Testis (tissue), 5 donors: ENCODE data around the gene EFCAB7. TPM values are rescaled to one million over a fixed set of nuclear protein-coding genes. Genes with fewer than 3 reads are reported as not detected.

Experiments
- DNase-seq: peaks from one replicate; pipeline ENCODE4 v3.0.0-alpha.2; 2019
- H3K27ac ChIP-seq, 2 donors: fragments of 200-600 bp; sonication (generic); one replicate each; pipeline ENCODE4 v1.5.1; 2019
- H3K27me3 ChIP-seq: fragments of 200-600 bp; sonication (generic); one replicate; pipeline ENCODE4 v1.5.1; 2019
- H3K36me3 ChIP-seq: fragments of 200-600 bp; sonication (generic); one replicate; pipeline ENCODE4 v1.5.1; 2017; ENCODE audit warnings: low read depth; ENCODE audit errors: missing control alignments
- H3K4me1 ChIP-seq: fragments of 200-600 bp; sonication (generic); one replicate; pipeline ENCODE4 v1.5.1; 2019
- H3K4me3 ChIP-seq, 2 donors: fragments of 200-600 bp; sonication (generic); one replicate each; pipeline ENCODE4 v1.5.1; 2017 to 2019
- H3K9me3 ChIP-seq: fragments of 200-600 bp; sonication (generic); one replicate; pipeline ENCODE4 v1.5.1; 2017
- POLR2A ChIP-seq: fragments of 450-650 bp; IDR thresholded peaks from one replicate; pipeline ENCODE4 v1.6.1; 2017; ENCODE audit warnings: antibody characterized with exemption, mild to moderate bottlenecking, moderate library complexity
- WGBS, 2 donors: methylation state at CpG; one replicate each; pipeline ENCODE4 v1.1.5; 2018; 5-methylcytosine and 5-hydroxymethylcytosine counted together
- intact Hi-C: fragments of 100-400 bp; cut with DNase I; formaldehyde crosslinking; loops from one replicate; pipeline ENCODE4 v1.15.1; 2023; ENCODE audit warnings: low total_unique reads
- long read RNA-seq, 2 donors: transcript quantifications; one replicate each; lab custom pipeline, GENCODE V29; 2026
- polyA plus RNA-seq: library from polyadenylated mRNA; stranded (reverse); fragments of 350-450 nt; fragmentation: Illumina TruSeq; extraction: RNeasy Lipid Tissue Mini Kit (QIAGEN cat#74804); gene quantifications from one replicate; pipeline ENCODE4 v1.2.3, GENCODE V29; 2014; ENCODE audit warnings: low read depth, low replicate concordance; ENCODE audit not compliant: insufficient read depth
- total RNA-seq, 2 donors: library from RNA; depleted of rRNA; stranded (reverse); fragments of >200 nt; gene quantifications; one replicate each; pipeline ENCODE4 v1.2.3, GENCODE V29; 2016
- TF ChIP-seq, protein P1 (sequence below), 3 experiments: fragments of 450-650 bp in 2 of 3; fragments of 200-600 bp in 1 of 3; sonication (generic) in 1 of 3; IDR thresholded peaks; one replicate each; pipeline ENCODE4 v1.5.1; 2016 to 2019; ENCODE audit warnings: antibody characterized with exemption in 3 of 3, mild to moderate bottlenecking in 2 of 3, moderate library complexity in 1 of 3

The EFCAB7 gene, protein sequence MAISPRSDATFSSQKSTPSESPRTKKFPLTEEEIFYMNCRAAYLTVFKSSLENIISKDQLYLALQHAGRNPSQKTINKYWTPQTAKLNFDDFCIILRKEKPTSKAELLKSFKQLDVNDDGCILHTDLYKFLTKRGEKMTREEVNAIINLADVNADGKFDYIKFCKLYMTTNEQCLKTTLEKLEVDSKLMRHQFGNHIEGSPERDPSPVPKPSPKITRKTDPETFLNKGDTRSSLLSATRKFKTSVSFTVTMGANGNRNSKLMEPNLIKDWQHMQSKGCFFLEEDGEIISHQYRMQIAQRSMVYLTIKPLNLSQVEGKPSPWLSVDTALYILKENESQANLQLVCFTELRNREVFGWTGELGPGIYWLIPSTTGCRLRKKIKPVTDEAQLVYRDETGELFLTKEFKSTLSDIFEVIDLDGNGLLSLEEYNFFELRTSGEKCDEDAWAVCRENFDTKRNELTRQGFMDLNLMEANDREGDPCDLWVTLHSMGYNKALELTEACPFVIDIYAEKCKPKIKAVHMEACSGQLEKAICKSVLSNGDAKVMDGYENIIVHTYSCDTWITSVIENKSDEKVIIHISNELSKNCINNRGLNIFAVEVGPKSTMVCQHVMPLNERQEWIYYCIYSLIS
- total RNA-seq (10 to 100 TPM; 15.2 to 15.6 TPM), polyA plus RNA-seq (18.2 TPM)
- long read RNA-seq, donor 1, partial matches to known transcripts, result 0 of 2 reads
- long read RNA-seq, donor 1, other reads (novel, unspliced or antisense), result 0 of 2 reads
- long read RNA-seq, donor 2, partial matches to known transcripts, result 0 of 1 reads
- long read RNA-seq, donor 2, other reads (novel, unspliced or antisense), result 0 of 1 reads

DNA sequence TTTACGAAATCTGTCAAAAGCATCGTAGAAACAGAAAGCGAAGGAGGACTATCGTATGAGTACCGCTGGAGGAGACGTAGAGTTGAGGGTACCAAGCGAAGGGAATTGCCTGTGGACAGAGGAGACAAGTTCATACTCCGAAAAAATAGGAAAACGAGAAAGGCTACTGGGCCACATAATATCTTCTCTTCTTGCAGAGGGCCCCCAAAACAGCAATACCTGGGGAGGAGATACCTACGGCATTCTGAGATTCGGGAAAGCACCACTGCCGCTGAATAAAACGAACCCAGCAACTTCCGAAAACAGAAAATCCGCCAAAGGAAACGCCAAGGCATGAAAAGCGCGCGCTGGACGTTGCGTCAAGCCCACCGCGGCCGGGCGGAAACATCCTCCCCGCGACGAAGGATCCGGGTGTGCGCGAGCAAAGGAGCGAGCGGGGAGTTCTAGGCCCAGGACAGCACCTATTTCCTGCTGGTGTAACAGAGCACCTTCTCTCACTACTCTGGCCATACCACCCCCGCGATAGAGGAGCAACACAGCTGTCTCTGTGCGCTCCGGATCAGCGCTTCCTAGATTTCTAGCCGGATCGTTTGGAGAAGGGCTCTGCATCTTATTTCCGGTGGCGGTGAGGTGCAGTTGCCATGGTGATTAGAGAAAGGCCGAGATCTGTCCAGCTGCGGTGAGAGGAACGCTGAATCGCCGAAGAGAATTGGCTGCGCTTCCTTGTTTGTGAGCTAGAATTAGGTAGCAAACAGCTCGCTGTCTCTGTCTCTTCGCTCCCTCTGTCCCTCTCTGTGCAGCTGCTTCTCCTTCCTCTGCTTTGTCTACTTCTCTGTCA is at the start of gene EFCAB7, which contains the start of gene ITGB3BP:
Gene EFCAB7 (plus strand): TSS at position 635 of the 838 bp plus-strand sequence. CDS start 2,048 bp downstream, outside the sequence.
Gene ITGB3BP (minus strand): TSS at position 335 of the 838 bp plus-strand sequence. CDS start 92 bp downstream, at position 243.
- intact Hi-C loops, result no loop called here
- H3K9me3 ChIP-seq, result no peaks in the 10 kb centered on the region
- H3K36me3 ChIP-seq, result no peaks in the 10 kb centered on the region
- H3K4me1 ChIP-seq, result peaks cover 11% of the 10 kb centered on the region
- DNase-seq, result peak; percentile 93
- H3K27ac ChIP-seq, result peak within 1 kb of the TSS; percentile 93
- no peak for TF ChIP-seq POLR2A
- TF ChIP-seq, protein P1, sequence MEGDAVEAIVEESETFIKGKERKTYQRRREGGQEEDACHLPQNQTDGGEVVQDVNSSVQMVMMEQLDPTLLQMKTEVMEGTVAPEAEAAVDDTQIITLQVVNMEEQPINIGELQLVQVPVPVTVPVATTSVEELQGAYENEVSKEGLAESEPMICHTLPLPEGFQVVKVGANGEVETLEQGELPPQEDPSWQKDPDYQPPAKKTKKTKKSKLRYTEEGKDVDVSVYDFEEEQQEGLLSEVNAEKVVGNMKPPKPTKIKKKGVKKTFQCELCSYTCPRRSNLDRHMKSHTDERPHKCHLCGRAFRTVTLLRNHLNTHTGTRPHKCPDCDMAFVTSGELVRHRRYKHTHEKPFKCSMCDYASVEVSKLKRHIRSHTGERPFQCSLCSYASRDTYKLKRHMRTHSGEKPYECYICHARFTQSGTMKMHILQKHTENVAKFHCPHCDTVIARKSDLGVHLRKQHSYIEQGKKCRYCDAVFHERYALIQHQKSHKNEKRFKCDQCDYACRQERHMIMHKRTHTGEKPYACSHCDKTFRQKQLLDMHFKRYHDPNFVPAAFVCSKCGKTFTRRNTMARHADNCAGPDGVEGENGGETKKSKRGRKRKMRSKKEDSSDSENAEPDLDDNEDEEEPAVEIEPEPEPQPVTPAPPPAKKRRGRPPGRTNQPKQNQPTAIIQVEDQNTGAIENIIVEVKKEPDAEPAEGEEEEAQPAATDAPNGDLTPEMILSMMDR (IDR thresholded peaks at IDR 0.05), result peak in 2 of 3 experiments; percentile 1 to 15
- WGBS, 2 donors, result 0% methylated on average over 27 to 50 of the region's 50 CpGs
- peak within 1 kb of the TSS; percentile 57 to 84 for H3K4me3 ChIP-seq
- no peaks in the 10 kb centered on the region for H3K27me3 ChIP-seq

DNA sequence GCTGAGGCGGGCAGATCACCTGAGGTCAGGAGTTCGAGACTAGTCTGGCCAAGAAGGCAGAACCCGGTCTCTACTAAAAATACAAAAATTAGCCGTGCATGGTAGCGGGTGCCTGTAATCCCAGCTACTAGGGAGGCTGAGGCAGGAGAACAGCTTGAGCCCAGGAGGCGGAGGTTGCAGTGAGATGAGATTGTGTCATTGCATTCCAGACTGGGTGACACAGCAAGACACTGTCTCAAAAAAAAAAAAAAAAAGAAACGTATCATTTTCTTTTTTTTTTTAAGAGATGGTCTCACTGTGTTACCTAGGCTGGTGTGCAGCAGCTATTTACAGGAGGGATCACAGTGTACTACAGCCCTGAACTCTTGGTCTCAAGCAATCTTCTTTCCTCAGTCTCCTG is 47.6 kb upstream of the EFCAB7 start:
- Histone ChIP-seq H3K27ac (no peak overlapping the region), H3K9me3 (no peaks in the 10 kb centered on the region), H3K4me3 (no peak overlapping the region), H3K36me3 (no peaks in the 10 kb centered on the region), H3K27me3 (no peaks in the 10 kb centered on the region), H3K4me1 (no peaks in the 10 kb centered on the region)
- no peak for DNase-seq
- intact Hi-C loops, result no loop called here
- 78 to 81% methylated on average over 7 of the region's 7 CpGs for WGBS, 2 donors
- TF ChIP-seq POLR2A, result no peak
- TF ChIP-seq, protein P1 (IDR thresholded peaks at IDR 0.05), result no peak

DNA sequence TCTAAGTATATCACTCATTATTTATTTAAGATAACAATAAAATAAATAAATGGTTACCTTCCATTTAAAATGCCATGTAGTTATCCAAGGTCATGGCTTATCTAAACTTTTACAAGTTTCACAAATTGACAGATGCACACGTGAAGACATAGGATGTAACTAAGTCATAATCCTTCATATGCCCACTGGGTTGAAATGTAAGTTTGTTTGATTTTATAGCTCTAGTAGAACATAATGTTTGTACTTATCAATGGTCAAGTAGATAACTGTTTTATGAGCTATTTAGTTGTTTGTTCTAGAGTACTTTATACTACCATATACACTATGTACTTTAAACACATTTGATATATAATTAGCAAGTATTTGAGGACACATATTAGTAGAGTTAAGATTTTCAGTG is 43.3 kb upstream of the EFCAB7 start:
- WGBS, 2 donors, result 66 to 82% methylated on average over 1 of the region's 1 CpG
- TF ChIP-seq, protein P1 (IDR thresholded peaks at IDR 0.05), result no peak
- no peak for TF ChIP-seq POLR2A

DNA sequence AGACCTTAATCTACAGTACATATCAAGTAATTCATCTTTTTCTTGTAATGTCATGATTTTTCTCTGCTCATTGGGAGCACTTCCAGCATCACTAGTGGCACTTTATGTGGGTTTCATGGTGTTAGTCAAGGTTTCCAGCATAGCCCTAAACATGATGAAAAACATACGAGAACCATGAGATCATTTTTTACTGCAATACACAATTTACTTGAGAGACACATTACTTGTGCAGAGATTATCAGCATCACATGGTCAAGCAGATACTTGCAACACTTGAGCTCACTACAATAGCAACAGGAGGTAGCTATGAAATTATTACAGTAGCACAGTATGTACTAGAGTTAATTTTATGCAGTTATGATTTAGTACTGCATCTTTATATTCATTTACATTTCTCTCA is 36.7 kb upstream of the EFCAB7 start:
- H3K9me3 ChIP-seq, result no peaks in the 10 kb centered on the region
- no peak overlapping the region for H3K27ac ChIP-seq
- intact Hi-C loops, result no loop called here
- H3K4me1 ChIP-seq, result no peaks in the 10 kb centered on the region
- no peak for DNase-seq
- H3K4me3 ChIP-seq, result no peak overlapping the region
- H3K27me3 ChIP-seq, result no peaks in the 10 kb centered on the region
- 95 to 96% methylated on average over 1 of the region's 1 CpG for WGBS, 2 donors
- TF ChIP-seq, protein P1 (IDR thresholded peaks at IDR 0.05), result no peak
- no peak for TF ChIP-seq POLR2A
- no peaks in the 10 kb centered on the region for H3K36me3 ChIP-seq

More for the DNA sequence above, 43.3 kb upstream of the EFCAB7 start:
- H3K4me3 ChIP-seq, result no peak overlapping the region
- no peak for DNase-seq
- no peaks in the 10 kb centered on the region for H3K27me3 ChIP-seq
- H3K36me3 ChIP-seq, result no peaks in the 10 kb centered on the region
- no peak overlapping the region for H3K27ac ChIP-seq
- intact Hi-C loops, result no loop called here
- no peaks in the 10 kb centered on the region for H3K4me1 ChIP-seq
- no peaks in the 10 kb centered on the region for H3K9me3 ChIP-seq
